HG03064 (cell line): ENCODE data around the gene PTCSC3.

Experiments
- ATAC-seq: cut with Tn5 transposase; IDR thresholded peaks from one replicate; pipeline ENCODE4 v1.9.1; 2021; ENCODE audit warnings: low read depth; ENCODE audit not compliant: unreplicated experiment

PTCSC3 gene

DNA sequence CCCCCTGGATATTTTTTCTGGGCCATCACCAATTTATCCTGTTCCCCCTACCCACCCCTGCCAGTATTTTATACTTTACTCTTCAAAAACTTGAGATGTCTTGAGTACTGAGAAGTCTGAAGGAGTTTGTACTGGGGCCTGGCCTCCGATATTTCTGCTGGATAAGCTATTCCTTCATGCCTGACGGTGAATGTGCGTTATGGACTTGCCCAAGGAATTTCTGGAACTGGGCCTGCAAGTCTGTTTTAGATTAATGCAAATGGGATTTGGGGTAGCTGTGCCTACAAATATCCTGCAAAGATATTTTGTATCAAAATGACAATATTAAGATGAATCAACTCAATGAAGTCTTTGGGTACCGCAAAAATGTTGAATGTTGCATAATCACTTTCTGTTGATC is at the start of gene PTCSC3:
Gene PTCSC3 (minus strand): TSS at position 199 of the 400 bp plus-strand sequence.
- ATAC-seq: no peak

DNA sequence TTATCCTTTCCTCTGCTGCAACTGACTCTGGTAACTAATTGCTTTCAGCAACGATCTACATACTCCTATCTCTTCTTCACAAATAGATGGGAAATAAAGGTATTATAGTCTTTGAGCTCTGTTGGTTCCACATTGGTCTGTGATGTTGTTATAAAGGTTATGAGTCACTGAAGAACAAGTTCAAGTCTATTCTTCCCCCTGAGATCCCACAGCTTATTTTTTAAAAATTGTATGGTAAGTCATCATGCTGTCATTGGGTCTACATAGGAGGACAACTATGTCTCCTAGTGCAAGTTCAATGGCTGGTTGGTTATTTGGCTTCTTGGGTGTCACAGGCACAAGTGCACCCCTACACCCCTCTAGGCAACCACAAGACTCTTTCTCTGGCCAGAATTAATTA is 49.6 kb upstream of the PTCSC3 start:
- no peak for ATAC-seq

DNA sequence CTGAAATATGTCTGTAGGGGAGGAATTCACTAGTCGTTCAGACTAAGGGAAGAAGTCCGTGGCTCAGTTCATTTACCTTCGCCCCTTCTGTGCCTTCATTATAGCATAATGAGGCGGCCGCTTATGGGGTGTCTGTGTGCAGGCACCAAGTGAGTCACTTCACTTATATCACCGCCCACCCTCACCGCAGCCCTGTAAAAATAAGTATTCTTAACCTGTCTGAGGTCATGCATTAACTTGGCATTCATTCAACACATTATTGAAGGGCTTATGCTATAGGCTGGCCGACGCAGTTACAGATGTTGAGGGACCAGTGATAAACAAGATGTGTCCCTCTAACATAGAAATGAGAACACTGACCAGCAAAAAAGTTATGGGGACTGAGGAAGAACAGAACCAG is 47.7 kb upstream of the PTCSC3 start:
- no peak for ATAC-seq

- no peak for ATAC-seq
Measured at GRCh38 chr14:36223558-36223957, 47.0 kb upstream of the PTCSC3 start.

DNA sequence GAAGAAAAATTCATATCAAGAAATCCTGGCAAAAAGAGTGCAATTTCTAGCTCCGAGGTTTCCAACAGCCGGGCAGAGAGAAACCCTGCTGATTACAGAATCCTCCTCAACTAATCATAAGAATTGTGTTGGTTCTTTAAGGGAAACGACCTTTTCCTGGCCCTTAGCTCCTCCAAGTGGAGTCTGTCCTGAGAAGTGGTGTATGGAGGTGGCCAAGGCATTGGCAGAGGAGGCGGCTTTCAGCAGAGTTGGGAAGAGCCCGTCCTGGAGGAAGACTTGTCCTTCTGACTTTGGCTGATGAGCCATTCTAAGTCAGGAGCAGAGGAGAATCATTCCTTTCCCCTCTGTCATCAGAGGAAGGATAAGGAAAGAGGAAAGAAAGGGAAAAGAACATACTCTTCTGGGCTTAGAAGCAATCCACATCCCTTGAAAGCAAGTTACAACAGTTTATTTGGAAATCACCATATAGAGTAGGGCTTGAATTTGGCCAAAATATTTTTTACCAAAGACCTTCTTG is 46.5 kb upstream of the PTCSC3 start:
- ATAC-seq: no peak

DNA sequence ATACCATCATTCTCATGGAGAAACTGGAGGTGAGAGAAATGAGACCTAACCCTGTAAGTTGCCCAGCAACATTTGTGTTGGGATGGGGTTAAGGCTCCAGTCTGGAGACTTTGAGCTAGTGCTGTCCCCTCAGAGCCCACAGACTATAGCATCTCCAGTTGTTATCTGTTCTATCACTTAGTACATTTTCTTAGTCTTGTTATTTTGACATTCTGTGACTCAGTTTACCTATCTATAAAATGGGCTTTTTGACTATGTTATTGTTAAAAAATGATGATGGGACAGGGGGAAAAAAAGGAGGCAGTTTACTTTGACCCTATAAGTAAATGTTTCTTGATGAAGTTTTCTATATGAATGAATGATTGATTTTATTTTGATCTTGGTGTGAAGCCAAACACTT is 45.8 kb upstream of the PTCSC3 start:
- no peak for ATAC-seq

DNA sequence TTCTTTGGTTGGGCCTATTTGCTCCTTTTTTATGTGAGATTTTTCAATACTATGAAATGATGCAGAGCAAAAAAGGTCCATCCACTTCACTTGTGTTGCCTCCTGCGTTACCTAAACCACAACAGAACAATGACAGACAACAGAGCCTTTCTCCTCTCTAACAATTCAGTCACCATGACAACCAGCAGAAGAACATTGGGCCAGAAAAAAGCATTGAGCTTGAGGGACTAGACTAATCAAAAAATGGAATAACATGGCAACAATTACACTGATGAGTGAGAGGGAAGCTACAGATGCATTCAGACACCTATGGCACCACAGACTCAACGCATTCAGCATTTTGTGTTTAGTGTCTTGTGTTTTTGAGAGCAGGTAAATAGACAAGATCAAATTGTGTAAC is 44.6 kb upstream of the PTCSC3 start:
- ATAC-seq: no peak

- no peak for ATAC-seq
Measured at GRCh38 chr14:36217732-36218131, 41.2 kb upstream of the PTCSC3 start.

- no peak for ATAC-seq
Measured at GRCh38 chr14:36217027-36217426, 40.5 kb upstream of the PTCSC3 start.

DNA sequence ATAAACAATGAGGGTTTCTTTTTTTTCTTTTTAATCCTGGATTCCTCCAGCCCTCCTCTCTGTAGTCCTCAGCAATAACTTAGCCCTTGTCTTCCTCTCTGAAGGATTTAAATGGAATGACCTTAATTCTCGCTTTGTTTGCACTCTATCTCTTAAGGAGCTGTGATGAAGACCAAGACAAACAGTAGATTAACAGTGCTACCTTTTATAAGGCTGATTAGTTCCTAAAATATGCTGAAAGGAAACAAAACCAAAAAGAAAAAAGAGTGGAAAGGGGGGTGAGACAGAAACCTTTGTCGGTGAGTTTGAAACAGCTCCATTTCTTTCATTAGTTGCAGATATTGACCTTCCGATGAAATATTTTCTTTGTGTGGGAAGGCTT is 38.7 kb upstream of the PTCSC3 start:
- ATAC-seq: no peak

DNA sequence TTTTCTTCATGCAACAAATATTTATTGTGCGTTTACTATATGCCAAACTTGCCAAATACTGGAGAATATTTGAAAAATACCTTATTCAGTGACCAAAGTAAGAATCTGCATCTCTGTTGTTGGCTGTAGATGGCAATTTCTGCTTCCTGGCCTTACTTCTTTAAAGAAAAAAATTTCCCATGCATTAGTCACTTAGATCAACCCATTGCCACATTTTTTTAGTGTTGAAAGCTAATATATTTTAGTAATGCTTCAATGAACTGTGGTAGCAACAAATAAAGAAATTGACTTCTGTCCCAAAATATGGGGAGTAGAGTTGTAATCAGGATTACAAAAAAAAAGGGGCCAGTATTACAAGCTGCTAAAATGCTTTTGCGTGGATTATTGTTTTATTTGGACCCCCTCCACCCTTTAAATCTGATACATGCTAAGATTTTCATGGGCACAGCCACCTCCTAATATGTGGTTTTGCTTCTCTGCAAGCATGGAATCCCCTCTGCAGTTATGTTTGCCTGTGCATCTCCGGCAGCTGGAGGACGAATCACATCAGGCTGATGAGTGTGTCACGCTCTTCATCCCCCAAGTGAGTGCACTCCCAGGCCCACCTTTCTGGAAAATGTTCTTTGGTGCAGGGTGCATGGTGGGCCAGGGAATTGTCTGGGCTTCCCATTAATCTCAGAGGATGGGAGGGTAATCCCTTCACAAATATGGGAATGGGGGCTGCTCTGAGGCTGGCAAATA is 38.1 kb upstream of the PTCSC3 start:
- no peak for ATAC-seq

DNA sequence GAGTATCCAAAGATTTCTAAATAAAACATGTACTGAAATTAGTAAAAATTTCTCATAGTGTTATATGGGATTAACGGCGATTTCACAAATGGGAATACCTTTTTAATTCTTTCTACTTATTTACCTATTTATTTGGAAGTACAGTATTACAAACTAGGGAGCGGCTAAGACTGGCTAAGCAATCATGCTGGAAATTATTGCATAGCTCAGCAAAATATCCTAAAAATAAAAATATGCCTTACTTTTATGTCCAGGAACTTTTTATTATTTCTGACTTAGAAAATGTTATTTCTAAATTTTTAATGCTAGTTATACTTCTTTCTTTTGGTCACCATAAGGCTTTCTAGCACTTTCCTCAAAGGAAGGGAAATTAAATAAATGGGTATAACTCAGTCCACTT is 36.5 kb upstream of the PTCSC3 start:
- no peak for ATAC-seq

- ATAC-seq: no peak
Measured at GRCh38 chr14:36212577-36212976, 36.1 kb upstream of the PTCSC3 start.

- no peak for ATAC-seq
Measured at GRCh38 chr14:36208690-36209278, 32.3 kb upstream of the PTCSC3 start.

DNA sequence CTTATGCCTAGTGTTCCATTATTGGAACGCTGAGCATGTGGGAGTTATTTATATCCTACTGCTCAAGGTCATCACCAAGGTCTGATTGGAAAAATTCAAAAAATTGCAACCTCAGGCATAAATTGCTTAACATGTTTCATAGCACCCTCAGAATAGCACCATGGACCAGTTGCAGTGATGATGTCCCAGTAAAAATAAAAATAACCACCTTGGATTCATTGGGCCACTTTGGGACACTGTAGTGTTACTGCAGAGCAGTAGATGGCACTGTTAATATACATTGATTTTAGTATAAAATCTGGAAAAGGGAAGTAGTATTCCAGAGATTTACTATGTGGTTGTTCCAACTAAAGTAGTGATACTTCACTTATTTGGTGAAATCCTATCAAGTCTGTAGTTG is 31.0 kb upstream of the PTCSC3 start:
- no peak for ATAC-seq

DNA sequence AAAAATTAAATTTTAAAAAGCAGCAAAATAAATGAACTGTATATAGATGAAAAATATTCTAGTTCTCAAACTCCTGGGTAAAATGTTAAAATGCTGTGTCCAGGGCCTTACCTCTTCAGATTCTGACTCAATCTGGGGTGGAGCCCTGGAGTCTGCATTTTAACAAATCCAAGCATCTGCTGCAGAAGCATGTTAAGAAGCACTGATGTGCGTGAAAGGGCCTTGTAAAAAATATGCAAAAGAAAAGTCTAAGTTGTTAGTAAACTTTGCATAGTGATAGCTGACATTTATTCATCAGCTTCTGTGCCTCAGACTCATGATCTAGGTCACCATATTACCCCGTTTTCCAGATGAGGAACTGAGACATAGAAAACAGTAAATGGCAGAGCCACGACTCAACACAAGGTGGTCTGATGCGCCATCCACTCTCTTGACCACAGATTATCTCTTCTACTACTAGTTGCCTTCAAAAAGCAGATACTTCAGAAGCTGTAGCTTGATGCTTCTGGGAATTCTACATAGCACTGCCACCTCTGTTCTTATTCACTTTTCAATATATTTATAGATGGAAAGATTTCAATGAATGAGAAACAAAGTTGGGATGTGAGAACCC is 28.0 kb upstream of the PTCSC3 start:
- ATAC-seq: no peak

GRCh38 chr14:36198378-36198777 is 21.9 kb upstream of the PTCSC3 start:
- ATAC-seq: no peak

GRCh38 chr14:36194663-36195062 is 18.1 kb upstream of the PTCSC3 start:
- ATAC-seq: no peak

GRCh38 chr14:36192530-36192929 is 16.0 kb upstream of the PTCSC3 start:
- ATAC-seq: no peak

- ATAC-seq: no peak
Measured at GRCh38 chr14:36183402-36183801, 6.9 kb upstream of the PTCSC3 start.

- no peak for ATAC-seq
Measured at GRCh38 chr14:36181417-36181816, 4.9 kb upstream of the PTCSC3 start.

DNA sequence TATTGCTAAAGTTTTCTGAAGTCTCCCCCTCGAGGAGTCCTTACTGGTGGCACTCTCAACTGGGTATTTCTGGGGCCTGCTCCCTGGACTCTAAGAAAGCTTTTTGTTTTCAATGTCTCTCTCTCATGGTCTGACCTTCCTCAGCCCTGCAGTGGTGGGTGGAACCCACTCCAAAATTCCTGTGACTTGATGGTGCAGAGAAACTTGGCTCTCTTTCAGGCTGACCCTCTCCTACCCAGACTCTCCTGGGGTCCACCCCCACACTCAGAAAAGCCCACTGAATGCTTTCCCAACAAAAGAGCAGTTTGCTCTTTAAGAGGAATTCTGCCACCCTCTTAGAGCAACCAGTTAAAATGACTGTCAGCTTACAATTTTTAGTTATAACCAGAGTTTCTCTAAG is 967 bp upstream of the PTCSC3 start:
- no peak for ATAC-seq
